Measurements from ENCODE around the gene TAS2R9.
"Not testable (repeated sequence)": the region's sequence is repeated elsewhere in the genome, so short reads cannot be mapped to it uniquely, and the experiment has no call there.

TAS2R9 gene, protein sequence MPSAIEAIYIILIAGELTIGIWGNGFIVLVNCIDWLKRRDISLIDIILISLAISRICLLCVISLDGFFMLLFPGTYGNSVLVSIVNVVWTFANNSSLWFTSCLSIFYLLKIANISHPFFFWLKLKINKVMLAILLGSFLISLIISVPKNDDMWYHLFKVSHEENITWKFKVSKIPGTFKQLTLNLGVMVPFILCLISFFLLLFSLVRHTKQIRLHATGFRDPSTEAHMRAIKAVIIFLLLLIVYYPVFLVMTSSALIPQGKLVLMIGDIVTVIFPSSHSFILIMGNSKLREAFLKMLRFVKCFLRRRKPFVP

GRCh38 chr12:10810068-10810467 is at the start of gene TAS2R9:
Gene TAS2R9 (minus strand): TSS chr12:10810168. CDS start chr12:10810075, 93 bp downstream.
- no peak for DNase-seq

- DNase-seq: no peak
Measured at GRCh38 chr12:10855807-10856206, 45.8 kb upstream of the TAS2R9 start.

GRCh38 chr12:10853776-10854175 is 43.8 kb upstream of the TAS2R9 start:
- no peak for DNase-seq

DNA sequence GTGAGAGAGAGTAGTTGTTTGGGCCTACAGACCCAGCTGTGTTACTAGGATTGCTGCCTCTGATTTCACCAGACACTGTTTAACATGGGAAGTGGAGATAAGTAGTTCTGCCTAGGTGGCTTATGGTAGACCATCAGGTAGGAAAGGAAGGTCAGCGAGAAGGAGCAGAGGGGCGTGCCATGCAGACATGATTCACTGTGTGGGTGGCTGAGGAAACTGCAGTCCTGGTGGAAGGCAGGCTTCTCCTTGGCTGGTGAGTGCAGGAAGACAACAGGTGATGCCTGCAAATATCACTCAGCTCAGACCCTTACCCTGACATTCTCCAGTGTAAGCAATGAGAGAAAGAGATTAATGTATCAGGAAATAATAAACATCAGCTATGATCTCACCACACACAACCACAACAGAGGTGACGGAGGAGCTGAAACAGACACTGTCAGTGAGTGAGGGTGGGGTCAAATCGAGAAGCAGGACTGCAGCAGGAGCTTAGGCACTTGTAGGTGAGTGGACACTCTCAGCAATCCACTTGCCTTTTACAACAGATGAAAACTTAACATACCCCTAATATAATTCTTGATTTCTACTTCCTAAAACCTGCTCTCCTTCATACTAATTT is 41.4 kb upstream of the TAS2R9 start:
- DNase-seq: peak; percentile 2

DNA sequence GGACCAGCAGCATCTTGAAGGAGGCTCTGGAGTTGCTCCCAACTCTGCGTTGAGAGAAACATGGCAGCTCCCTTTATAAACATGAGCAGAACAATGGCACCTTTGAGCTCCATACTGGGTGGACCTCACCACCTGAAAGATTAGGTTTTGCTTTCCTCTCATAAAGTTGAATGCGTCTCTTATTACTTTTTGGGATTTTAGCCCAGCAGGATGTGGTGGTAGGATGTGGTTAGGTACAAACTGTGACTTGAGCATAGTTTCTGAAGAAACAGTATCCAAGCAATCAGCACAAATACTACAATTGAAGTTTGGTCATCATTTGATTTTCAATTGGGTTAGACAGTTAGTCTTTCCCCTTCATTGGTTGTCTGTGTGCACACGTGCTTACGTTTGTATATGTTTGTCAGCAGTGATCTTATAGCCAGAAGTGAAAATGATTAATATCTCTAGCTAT is 39.5 kb upstream of the TAS2R9 start, which contains the start of gene PRR4:
PRR4 (minus strand) TSS at position 51 of the 454 bp plus-strand sequence; CDS start at position 13, 38 bp downstream.
- peak; percentile 36 for DNase-seq

GRCh38 chr12:10847744-10848143 is 37.8 kb upstream of the TAS2R9 start:
- DNase-seq: no peak

GRCh38 chr12:10842862-10843261 is 32.9 kb upstream of the TAS2R9 start:
- no peak for DNase-seq

GRCh38 chr12:10838461-10838860 is 28.5 kb upstream of the TAS2R9 start:
- no peak for DNase-seq

DNA sequence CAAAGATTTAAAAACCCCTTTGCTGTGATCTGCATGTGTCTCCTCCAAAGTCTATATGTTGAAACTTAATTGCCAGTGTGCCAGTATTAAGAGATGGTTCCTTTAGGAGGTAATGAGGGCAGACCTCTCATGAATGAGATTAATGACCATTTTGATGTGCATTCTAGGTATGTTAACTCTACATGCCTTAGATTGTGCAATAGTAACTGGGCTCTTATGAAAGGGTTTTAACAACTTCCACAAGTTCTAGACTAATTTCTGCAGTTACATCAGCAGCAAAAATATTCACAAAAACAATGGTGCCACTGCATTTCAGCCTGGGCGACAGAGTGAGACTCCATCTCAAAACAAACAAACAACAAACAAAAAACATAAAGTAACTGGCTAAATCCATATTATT is 20.0 kb upstream of the TAS2R9 start:
- no peak for DNase-seq

- no peak for DNase-seq
Measured at GRCh38 chr12:10826258-10826657, 16.3 kb upstream of the TAS2R9 start, which contains the start of gene TAS2R10. Gene TAS2R10 (minus strand): TSS chr12:10826358. CDS start chr12:10826269, 89 bp downstream.

DNA sequence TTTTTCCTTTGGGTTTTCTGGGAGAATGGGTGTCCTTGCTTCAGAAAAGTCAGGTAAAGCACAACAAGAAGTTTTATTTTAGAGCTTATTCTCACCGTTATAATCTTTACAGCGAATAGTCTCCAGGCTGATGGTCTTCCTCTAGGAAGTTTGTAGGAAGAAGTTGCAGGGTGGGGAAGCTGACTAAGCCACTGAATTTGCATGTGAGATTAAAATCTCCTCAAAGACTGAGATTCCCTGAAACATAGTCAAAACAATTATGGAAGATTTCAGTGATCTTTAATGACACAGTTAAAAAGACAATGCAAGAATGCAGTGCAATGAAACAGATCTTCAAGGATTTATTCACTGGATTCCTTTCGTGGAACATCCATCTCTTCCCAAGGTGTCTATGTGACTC is 15.0 kb upstream of the TAS2R9 start:
- DNase-seq: no peak

DNA sequence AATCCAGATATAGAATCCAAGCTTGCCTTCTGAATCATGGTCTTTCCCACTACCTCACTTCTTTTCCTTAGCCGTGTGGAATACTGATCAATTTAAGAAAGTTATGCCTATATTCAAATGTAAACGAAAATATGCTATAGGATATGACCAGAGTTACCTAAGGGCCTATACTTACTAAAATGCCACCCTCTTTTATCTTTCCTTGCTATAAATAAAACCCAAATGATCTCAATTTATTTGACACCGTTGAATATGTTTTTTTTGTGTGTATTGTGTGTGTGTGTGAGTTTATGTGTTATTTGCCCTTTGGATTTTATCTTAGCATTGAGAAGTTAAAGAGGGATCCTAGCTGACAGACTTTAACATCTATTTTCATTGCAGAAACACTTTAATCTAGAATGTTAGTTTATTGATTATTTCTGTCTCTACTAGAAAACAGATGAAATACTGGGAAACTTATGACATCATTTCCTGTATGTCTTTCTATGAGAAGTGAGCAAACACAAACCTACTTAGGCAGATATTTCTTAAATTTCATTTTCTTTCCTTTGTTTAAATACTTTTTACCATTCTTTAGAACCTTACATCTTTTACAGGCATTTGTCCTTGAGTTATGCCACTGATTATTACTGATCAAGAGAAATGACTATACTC is 2.0 kb upstream of the TAS2R9 start:
- no peak for DNase-seq

DNA sequence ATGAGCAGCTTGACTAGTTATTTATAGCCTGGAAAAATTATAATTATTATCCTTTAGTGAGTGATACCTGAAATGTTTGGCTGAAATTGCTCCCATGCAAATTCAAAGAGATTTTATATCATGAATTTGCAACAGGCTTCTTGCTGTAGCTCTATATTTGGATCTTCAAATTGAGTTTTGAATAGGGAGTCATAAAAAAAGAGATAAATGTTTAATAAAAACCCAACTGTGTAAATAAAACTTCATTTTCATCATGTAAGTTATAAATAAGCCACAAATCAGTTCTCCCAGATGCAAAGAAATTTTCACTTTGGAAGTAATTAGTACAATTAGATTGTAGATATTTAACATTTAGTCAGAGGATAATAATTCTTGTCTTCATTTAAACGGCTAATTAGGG is 2.8 kb downstream of the TAS2R9 start, which contains the start of gene TAS2R8:
TAS2R8 (minus strand) TSS at position 101 of the 400 bp plus-strand sequence. CDS start 306 bp downstream, outside the sequence.
- DNase-seq: no peak

DNA sequence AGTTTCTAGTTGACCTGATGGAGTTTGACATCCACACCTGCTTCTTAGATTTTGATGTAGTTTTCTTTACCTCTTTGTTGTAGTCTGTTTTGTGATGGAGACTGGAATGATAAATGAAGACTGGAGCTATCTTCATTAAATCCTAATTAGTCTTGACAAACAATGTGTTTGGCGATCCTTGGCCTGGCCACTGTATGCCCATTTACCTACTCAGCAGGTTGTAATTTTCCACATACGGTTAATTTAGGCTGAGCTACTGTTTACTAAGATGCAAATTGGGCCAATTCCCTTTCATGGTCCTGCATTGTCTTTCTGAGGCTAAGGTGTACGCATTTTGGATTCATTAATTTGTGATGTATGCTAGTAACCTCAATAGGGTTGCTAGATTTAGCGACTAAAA is 7.4 kb downstream of the TAS2R9 start, which contains the start of gene TAS2R7:
TAS2R7 (minus strand) TSS at position 41 of the 400 bp plus-strand sequence. CDS start 57 bp downstream, outside the sequence.
- DNase-seq: no peak

- DNase-seq: no peak
Measured at GRCh38 chr12:10801741-10802140, 8.2 kb downstream of the TAS2R9 start.

- no peak for DNase-seq
Measured at GRCh38 chr12:10794222-10794621, 15.7 kb downstream of the TAS2R9 start.

GRCh38 chr12:10791769-10792168 is 18.2 kb downstream of the TAS2R9 start:
- not testable (repeated sequence) for DNase-seq

DNA sequence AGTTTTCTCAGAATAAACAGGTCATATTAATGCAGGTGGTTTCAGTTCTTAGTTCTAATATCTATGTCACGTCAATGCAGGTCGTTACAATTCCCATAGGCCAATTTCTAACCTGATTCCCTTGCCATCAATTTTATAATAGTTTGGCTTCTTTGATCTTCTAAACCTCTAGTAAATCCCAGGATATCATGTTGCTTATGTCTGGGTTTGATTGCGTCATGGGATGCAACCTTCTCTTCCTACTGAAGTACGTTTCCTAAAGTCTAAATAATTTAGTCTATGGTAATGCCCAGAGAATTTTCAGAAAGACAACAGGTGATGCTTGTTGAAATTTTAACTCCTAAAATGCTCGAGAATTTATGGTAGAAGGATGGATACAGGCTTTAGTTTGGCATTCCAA is 26.7 kb downstream of the TAS2R9 start:
- DNase-seq: no peak

DNA sequence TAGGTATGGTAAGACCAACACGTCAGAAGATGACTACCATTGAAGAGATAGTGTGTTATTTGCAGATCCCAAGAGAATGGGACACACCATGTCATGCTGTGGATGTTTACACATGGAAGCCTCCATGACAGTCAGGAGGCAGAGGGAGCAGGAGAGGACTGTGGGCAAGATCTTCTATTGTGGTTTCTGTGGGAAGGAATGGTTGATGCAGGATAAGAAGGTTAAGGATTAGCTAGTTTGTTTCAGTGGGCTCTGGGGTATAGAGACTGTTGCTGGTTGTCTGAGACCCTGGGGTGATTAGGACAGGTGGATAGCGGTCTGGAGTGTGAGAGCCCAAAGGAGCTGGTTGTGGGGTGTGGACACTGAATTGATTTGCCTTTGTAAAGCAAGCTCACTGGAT is 30.9 kb downstream of the TAS2R9 start:
- no peak for DNase-seq

- DNase-seq: peak; percentile 63
Measured at GRCh38 chr12:10771132-10771733, 38.7 kb downstream of the TAS2R9 start.

DNA sequence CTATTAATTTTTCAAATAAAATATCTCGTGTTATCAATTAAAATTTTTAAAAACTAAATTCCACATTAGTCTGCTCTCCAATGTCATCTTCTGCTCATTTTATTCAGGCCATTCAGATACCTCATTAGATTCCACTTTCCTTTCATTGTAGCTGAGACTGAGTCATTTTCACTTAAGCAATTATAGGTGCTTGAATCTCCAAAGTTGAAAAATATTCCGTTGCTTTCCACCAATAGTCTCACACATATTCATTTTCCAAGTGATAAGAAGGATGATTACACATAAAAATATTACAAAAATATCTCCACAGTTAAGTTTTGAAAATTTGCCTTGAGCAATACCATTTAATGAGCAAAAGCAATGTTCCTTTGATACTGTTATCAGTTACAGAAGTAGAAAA is 50.3 kb downstream of the TAS2R9 start:
- no peak for DNase-seq
